Muscle layer of colon (tissue), 2 donors: Measurements from ENCODE around the gene HYLS1.

Source experiments
- H3K27ac ChIP-seq: one replicate; pipeline ENCODE4 v1.7.0; 2013; ENCODE audit warnings: low read depth, mild to moderate bottlenecking, low read length, moderate library complexity
- H3K27me3 ChIP-seq, 2 donors: one replicate each; pipeline ENCODE4 v1.7.0; 2013; ENCODE audit warnings: low read length in 2 of 2, mild to moderate bottlenecking in 2 of 2; ENCODE audit not compliant: insufficient read depth in 2 of 2, control insufficient read depth in 1 of 2
- H3K36me3 ChIP-seq: one replicate; pipeline ENCODE4 v1.7.0; 2013; ENCODE audit warnings: mild to moderate bottlenecking, low read length; ENCODE audit not compliant: insufficient read depth
- H3K4me1 ChIP-seq: one replicate; pipeline ENCODE4 v1.7.0; 2013; ENCODE audit warnings: mild to moderate bottlenecking, low read length; ENCODE audit not compliant: insufficient read depth
- H3K4me3 ChIP-seq, 2 donors: one replicate each; pipeline ENCODE4 v1.7.0; 2013; ENCODE audit warnings: low read length in 2 of 2, low read depth in 1 of 2, mild to moderate bottlenecking in 1 of 2, moderate library complexity in 1 of 2
- H3K9ac ChIP-seq: one replicate; pipeline ENCODE4 v1.7.0; 2013; ENCODE audit warnings: low read length
- H3K9me3 ChIP-seq: one replicate; pipeline ENCODE4 v1.7.0; 2013; ENCODE audit warnings: mild to moderate bottlenecking, low read length
- donor health status: abdominal sarcoma.
- donor health status: Adenocarcinoma of cecum.

Gene HYLS1

DNA sequence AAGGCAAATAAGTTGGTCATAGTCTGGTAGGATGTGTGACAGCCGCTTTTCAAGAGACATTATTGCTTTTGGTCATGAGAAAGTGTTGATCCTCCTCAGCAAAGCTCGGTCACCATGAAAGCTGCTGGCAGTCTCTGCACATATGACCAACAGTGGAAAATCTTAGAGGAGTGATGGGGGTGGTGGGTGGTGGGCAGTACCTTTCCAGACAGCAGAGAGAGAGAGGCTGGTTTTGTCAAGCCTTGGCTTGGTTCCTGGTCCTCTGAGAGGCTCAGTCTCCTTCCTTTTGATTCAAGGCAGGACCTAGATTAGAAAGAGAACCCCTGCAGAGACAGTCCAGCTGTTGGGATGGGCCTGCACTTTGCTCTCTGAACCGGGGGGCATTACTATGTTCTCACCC lies 38.3 kb downstream of the HYLS1 start:
- no peak overlapping the region for H3K4me3 ChIP-seq
- H3K4me1 ChIP-seq = no peaks in the 10 kb centered on the region
- no peaks in the 10 kb centered on the region for H3K36me3 ChIP-seq
- no peaks in the 10 kb centered on the region for H3K9me3 ChIP-seq
- no peak overlapping the region for H3K9ac ChIP-seq
- no peaks in the 10 kb centered on the region for H3K27me3 ChIP-seq
- no peak overlapping the region for H3K27ac ChIP-seq

GRCh38 chr11:125926682-125927081 lies 39.2 kb downstream of the HYLS1 start:
- no peak overlapping the region for H3K9ac ChIP-seq
- H3K4me3 ChIP-seq = no peak overlapping the region
- H3K9me3 ChIP-seq = no peaks in the 10 kb centered on the region
- peaks cover 8% of the 10 kb centered on the region for H3K4me1 ChIP-seq
- no peak overlapping the region for H3K27ac ChIP-seq
- H3K36me3 ChIP-seq = no peaks in the 10 kb centered on the region
- no peaks in the 10 kb centered on the region for H3K27me3 ChIP-seq

DNA sequence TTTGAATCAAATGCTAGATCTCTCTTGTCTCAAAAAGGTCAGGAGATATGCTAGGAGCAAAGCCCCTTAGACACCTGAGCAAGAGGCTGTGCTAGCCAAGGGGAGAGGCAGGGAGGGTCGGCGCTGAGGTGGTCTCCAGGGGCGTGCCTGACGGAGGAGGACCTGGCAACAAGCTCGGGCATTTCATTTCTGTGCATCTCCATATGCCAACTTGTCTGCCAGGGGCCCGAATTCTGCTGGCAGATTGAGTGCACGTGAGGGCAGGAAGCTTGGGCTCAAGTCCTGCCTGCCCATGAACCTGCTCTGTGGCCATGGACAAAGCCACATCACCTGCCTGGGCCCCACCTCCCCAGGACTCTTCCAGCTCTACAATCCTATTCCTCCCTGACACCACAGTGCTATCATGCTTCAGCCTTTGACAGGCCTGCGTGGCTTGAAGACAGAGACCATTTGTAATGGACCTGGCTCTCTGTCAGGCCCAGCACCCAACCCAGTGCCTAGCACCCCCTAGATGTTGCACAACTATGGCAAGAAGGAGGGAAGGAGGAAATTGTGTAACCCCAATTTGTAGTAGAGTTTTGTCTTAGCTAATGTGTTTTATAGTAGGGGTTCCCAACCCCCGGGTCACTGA lies 42.1 kb downstream of the HYLS1 start:
- Histone ChIP-seq H3K27me3 (no peaks in the 10 kb centered on the region), H3K36me3 (no peaks in the 10 kb centered on the region), H3K27ac (no peak overlapping the region), H3K4me1 (peaks cover 13% of the 10 kb centered on the region), H3K9me3 (no peaks in the 10 kb centered on the region), H3K4me3 (no peak overlapping the region), H3K9ac (no peak overlapping the region)

DNA sequence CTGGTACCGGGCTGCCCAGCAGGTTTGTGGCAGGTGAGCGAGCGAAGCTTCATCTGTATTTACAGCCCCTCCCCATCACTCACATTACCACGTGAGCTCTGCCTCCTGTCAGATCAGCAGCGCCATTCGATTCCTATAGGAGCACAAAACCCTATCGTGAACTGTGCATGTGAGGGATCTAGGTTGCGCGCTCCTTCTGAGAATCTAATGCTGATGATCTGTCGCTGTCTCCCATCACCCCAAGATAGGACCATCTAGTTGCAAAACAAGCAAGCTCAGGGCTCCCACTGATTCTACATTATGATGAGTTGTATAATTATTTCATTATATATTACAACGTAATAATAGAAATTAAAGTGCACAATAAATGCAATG lies 42.6 kb downstream of the HYLS1 start:
- Histone ChIP-seq H3K4me1 (peaks cover 13% of the 10 kb centered on the region), H3K4me3 (no peak overlapping the region), H3K36me3 (no peaks in the 10 kb centered on the region), H3K9me3 (no peaks in the 10 kb centered on the region), H3K9ac (no peak overlapping the region), H3K27me3 (no peaks in the 10 kb centered on the region), H3K27ac (no peak overlapping the region)

DNA sequence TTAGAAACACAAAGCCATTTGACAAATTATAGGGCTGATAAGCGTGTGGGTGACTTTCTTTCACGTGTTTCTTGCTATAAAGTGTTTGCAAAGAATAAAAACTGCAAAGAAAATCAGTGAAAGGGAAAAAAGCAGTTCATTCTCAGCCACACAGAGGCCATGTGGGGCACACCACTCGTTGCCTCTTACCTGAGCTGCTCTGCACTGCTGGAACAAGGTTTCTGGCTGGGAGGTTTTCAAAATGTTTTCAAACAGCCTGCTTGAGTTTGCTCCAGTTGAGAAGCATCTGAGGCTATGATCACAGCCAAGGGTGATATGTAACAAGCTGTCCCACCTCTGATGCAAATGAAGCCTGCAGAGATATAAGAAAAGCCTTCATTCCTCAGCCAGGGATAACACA lies 43.6 kb downstream of the HYLS1 start:
- Histone ChIP-seq H3K27me3 (no peaks in the 10 kb centered on the region), H3K9me3 (no peaks in the 10 kb centered on the region), H3K36me3 (no peaks in the 10 kb centered on the region), H3K9ac (no peak overlapping the region), H3K4me1 (peaks cover 18% of the 10 kb centered on the region), H3K4me3 (no peak overlapping the region), H3K27ac (no peak overlapping the region)

DNA sequence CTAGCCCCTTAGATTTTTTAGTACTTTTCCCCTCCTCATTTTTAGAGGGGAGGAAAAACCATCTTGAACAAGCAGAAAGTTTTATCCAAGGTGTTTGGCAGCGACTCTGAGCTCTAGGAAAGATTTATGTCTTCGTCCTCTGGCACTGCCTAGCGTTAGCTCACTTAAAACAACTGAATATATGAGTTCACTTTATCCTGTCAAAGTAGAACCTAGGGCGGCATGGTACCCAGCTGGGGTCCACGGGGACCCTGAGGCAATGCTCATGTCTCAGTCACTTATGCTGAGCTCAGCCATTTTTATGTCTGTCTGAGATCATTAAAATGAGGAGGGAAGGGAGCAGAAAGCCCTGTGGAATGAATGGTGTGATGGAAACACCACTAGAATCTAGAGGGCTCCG lies 44.2 kb downstream of the HYLS1 start:
- Histone ChIP-seq H3K27me3 (no peaks in the 10 kb centered on the region), H3K9me3 (no peaks in the 10 kb centered on the region), H3K9ac (no peak overlapping the region), H3K4me3 (no peak overlapping the region), H3K36me3 (no peaks in the 10 kb centered on the region), H3K27ac (no peak overlapping the region), H3K4me1 (peaks cover 18% of the 10 kb centered on the region)

- no peak overlapping the region for H3K4me3 ChIP-seq
- H3K27me3 ChIP-seq = no peaks in the 10 kb centered on the region
- H3K9ac ChIP-seq = no peak overlapping the region
- H3K27ac ChIP-seq = no peak overlapping the region
- H3K36me3 ChIP-seq = no peaks in the 10 kb centered on the region
- no peaks in the 10 kb centered on the region for H3K9me3 ChIP-seq
- H3K4me1 ChIP-seq = peaks cover 18% of the 10 kb centered on the region
Observed at GRCh38 chr11:125932301-125932700, 44.8 kb downstream of the HYLS1 start.

DNA sequence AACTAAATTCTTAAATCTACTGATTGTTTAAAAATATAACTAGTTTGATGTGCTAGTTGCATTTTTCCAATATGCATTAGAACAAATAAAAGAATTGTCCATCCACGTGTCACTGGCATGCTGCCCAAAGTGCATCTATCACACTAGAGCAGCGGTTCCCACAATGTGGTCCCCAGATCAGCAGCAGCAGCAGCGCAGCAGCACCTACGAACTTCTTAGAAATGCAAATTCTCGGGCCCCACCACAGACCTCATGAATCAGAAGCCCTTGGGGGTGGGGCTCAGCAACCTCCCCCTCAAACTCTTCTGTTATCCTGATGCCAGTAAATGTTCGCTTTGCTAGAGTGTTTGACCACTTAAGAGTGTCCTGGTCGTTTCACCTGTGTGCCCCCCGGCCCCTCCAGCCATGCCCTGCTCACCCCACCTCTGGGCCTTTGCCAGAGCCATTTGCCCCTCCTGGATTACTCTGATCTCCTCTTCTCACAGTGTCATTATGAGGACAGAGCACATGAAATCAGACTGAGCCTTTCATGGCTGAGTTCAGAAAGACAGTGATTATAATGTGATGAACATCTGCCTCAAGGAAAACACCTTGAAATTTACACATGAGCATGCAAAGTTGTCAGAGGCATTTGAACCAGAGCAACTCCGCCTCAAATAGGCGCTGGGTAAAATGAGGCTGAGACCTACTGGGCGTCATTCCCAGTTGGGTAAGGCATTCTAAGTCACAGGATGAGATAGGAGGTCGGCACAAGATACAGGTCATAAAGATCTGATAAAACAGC lies 45.8 kb downstream of the HYLS1 start:
- no peaks in the 10 kb centered on the region for H3K9me3 ChIP-seq

DNA sequence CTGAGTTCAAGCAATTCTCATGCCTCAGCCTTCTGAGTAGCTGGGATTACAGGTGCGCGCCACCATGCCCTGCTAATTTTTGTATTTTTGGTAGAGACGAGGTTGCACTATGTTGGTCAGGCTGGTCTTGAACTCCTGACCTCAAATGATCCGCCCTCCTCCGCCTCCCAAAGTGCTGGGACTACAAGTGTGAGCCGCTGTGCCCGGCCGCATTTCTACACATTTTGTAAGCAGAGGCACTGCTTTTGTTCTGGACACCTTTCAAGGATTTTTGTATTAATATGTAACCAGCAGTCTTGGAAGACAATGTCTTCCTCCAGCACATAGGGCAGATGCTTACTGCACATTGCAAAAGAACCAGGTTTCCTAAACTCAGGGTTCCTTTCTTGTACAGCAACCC lies 47.0 kb downstream of the HYLS1 start:
- no peak overlapping the region for H3K4me3 ChIP-seq
- no peak overlapping the region for H3K9ac ChIP-seq
- H3K36me3 ChIP-seq = no peaks in the 10 kb centered on the region
- no peak overlapping the region for H3K27ac ChIP-seq
- H3K4me1 ChIP-seq = peaks cover 33% of the 10 kb centered on the region
- no peaks in the 10 kb centered on the region for H3K27me3 ChIP-seq
- no peaks in the 10 kb centered on the region for H3K9me3 ChIP-seq

More for the DNA sequence above, 45.8 kb downstream of the HYLS1 start:
- Histone ChIP-seq H3K9ac (no peak overlapping the region), H3K4me1 (peaks cover 21% of the 10 kb centered on the region), H3K27ac (no peak overlapping the region), H3K36me3 (no peaks in the 10 kb centered on the region), H3K4me3 (no peak overlapping the region), H3K27me3 (no peaks in the 10 kb centered on the region)

DNA sequence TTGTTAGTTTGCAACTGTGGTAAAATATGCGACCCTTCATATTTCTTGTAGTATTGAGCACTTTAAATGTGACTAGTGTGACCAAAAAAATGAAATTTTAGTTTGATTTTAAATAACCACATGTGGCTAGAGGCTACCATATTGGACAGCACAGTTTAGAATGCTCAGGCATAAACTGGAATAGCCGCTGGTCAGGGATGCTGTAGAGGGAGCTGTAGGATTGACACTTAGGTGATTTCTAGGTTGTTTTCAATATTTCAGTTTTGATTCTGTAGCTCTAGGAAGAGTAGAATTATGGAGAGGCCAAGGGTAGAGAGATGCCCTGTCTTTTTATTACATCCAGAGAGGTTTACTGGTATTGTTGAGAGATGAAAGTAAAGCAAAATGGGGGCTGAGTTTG lies 47.6 kb downstream of the HYLS1 start:
- H3K9ac ChIP-seq = no peak overlapping the region
- H3K27ac ChIP-seq = no peak overlapping the region
- no peaks in the 10 kb centered on the region for H3K27me3 ChIP-seq
- no peak overlapping the region for H3K4me3 ChIP-seq
- no peaks in the 10 kb centered on the region for H3K36me3 ChIP-seq
- H3K9me3 ChIP-seq = no peaks in the 10 kb centered on the region
- H3K4me1 ChIP-seq = peaks cover 34% of the 10 kb centered on the region

DNA sequence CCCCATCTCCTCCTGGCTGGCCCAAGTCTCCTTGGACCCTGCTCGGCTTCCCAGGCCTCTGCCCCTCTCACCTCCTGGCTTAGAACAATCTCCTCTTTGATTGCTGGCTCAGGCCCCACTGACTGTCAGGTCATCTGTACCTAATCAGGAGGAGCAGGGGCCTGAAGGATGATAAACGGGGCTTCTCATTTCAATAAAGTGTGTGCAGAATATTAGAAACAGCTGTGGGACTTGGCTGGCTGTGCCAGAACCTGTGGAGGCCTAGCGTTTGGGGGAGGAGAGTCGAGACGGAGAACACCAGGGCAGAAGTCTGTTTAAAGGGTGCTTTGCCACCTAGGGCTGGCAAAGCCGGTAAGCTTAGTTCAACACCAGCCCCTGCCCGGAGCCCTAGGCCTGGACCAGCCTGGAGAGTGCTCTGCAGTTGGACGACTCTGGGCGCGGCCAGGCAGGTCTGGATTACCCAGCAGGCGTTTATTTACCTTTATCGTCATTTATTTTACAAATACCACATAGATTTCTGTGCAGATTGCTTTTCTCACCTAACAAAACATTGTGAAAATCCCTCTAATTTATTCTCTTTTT lies 48.2 kb downstream of the HYLS1 start:
- Histone ChIP-seq H3K4me3 (no peak overlapping the region), H3K9me3 (no peaks in the 10 kb centered on the region), H3K4me1 (peaks cover 34% of the 10 kb centered on the region), H3K36me3 (no peaks in the 10 kb centered on the region), H3K27me3 (no peaks in the 10 kb centered on the region), H3K9ac (no peak overlapping the region), H3K27ac (no peak overlapping the region)
